Smooth muscle cell (in vitro differentiated cells): Measurements from ENCODE around the gene HLF. TPM values are rescaled to one million over a fixed set of nuclear protein-coding genes. Genes with fewer than 3 reads are reported as not detected.

Experiments used
- DNase-seq: peaks from one replicate; lab custom pipeline; 2025; ENCODE audit not compliant: unreplicated experiment; lab: John Stamatoyannopoulos, UW
- H2AFZ ChIP-seq: fragments of 200-600 bp; sonication (generic); 2 replicates; pipeline ENCODE4 v1.6.0; 2016; ENCODE audit warnings: antibody characterized with exemption, low read depth, mild to moderate bottlenecking
- H3F3A ChIP-seq: fragments of 200-600 bp; sonication (generic); 2 replicates; pipeline ENCODE4 v1.6.0; 2017; ENCODE audit warnings: antibody characterized with exemption, low read depth
- H3K27ac ChIP-seq: fragments of 200-600 bp; sonication (generic); 2 replicates; pipeline ENCODE4 v1.5.1; 2016; ENCODE audit warnings: low read depth, mild to moderate bottlenecking
- H3K27me3 ChIP-seq: fragments of 200-600 bp; sonication (generic); 2 replicates; pipeline ENCODE4 v1.6.1; 2016; ENCODE audit warnings: low read depth, mild to moderate bottlenecking
- H3K36me3 ChIP-seq: fragments of 200-600 bp; sonication (generic); 2 replicates; pipeline ENCODE4 v1.5.1; 2016; ENCODE audit warnings: low read depth
- H3K4me1 ChIP-seq: fragments of 200-600 bp; sonication (generic); 2 replicates; pipeline ENCODE4 v1.5.1; 2016; ENCODE audit warnings: low read depth
- H3K4me2 ChIP-seq: fragments of 200-600 bp; sonication (generic); 2 replicates; pipeline ENCODE4 v1.6.0; 2016; ENCODE audit warnings: mild to moderate bottlenecking
- H3K4me3 ChIP-seq: fragments of 200-600 bp; sonication (generic); 2 replicates; pipeline ENCODE4 v1.5.1; 2016; ENCODE audit warnings: mild to moderate bottlenecking
- H3K79me2 ChIP-seq: fragments of 200-600 bp; sonication (generic); 2 replicates; pipeline ENCODE4 v1.6.0; 2016; ENCODE audit warnings: low read depth, mild to moderate bottlenecking
- H3K9ac ChIP-seq: fragments of 200-600 bp; sonication (generic); 2 replicates; pipeline ENCODE4 v1.6.0; 2016; ENCODE audit warnings: low read depth
- H3K9me3 ChIP-seq: fragments of 200-600 bp; sonication (generic); replicated peaks from 2 replicates; pipeline ENCODE4 v1.5.1; 2016; ENCODE audit warnings: low read depth
- H4K20me1 ChIP-seq: fragments of 200-600 bp; sonication (generic); 2 replicates; pipeline ENCODE4 v1.6.0; 2016; ENCODE audit warnings: low read depth
- CTCF ChIP-seq: fragments of 200-600 bp; sonication (generic); IDR thresholded peaks from 2 replicates; pipeline ENCODE4 v1.5.1; 2017; ENCODE audit warnings: borderline replicate concordance, mild to moderate bottlenecking, antibody characterized with exemption; ENCODE audit not compliant: insufficient read depth, poor library complexity, severe bottlenecking
- WGBS: methylation state at CpG from one replicate; pipeline ENCODE4 v1.1.7; 2016; ENCODE audit warnings: low lambda C conversion rate; 5-methylcytosine and 5-hydroxymethylcytosine counted together
- polyA plus RNA-seq: library from polyadenylated mRNA; unstranded; fragments of >200 nt; fragmentation: Nextera tagmentation; extraction: Ambion mirVana; gene quantifications from 2 replicates; pipeline ENCODE4 v1.2.1, GENCODE V29; 2016
- total RNA-seq: library from RNA; depleted of rRNA; stranded (reverse); fragments of >200 nt; gene quantifications from 2 replicates; pipeline ENCODE4 v1.2.3, GENCODE V29; 2014

Gene HLF
- total and polyA plus RNA-seq, 2 experiments from 2014 or later: 0.19 TPM; not detected in 1

- no peak overlapping the region for H3K27ac ChIP-seq
- WGBS: 89% methylated on average over 8 of the region's 8 CpGs
- H3K79me2 ChIP-seq: no peaks in the 10 kb centered on the region
- no peaks in the 10 kb centered on the region for H3K27me3 ChIP-seq
- no peak for DNase-seq
- no peaks in the 10 kb centered on the region for H3K4me1 ChIP-seq
- H3K4me3 ChIP-seq: no peak overlapping the region
- H4K20me1 ChIP-seq: no peaks in the 10 kb centered on the region
- no peak overlapping the region for H2AFZ ChIP-seq
- no peaks in the 10 kb centered on the region for H3F3A ChIP-seq
- no peak overlapping the region for H3K9ac ChIP-seq
- H3K9me3 ChIP-seq: no peaks in the 10 kb centered on the region
- H3K4me2 ChIP-seq: no peak overlapping the region
- no peaks in the 10 kb centered on the region for H3K36me3 ChIP-seq
- no peak for TF ChIP-seq CTCF
Measured at GRCh38 chr17:55314784-55315491, 50.2 kb downstream of the HLF start.

- H2AFZ ChIP-seq: no peak overlapping the region
- H3K4me2 ChIP-seq: no peak overlapping the region
- 81% methylated on average over 2 of the region's 2 CpGs for WGBS
- H3K27me3 ChIP-seq: no peaks in the 10 kb centered on the region
- DNase-seq: no peak
- no peak for TF ChIP-seq CTCF
- no peaks in the 10 kb centered on the region for H4K20me1 ChIP-seq
- H3K4me1 ChIP-seq: no peaks in the 10 kb centered on the region
- H3K4me3 ChIP-seq: no peak overlapping the region
- no peak overlapping the region for H3K27ac ChIP-seq
- no peaks in the 10 kb centered on the region for H3K79me2 ChIP-seq
- H3K9ac ChIP-seq: no peak overlapping the region
- no peaks in the 10 kb centered on the region for H3F3A ChIP-seq
- H3K36me3 ChIP-seq: no peaks in the 10 kb centered on the region
- H3K9me3 ChIP-seq: no peaks in the 10 kb centered on the region
Measured at GRCh38 chr17:55316499-55316898, 51.7 kb downstream of the HLF start.

GRCh38 chr17:55317284-55317683 lies 52.5 kb downstream of the HLF start:
- no peaks in the 10 kb centered on the region for H4K20me1 ChIP-seq
- no peak overlapping the region for H2AFZ ChIP-seq
- no peaks in the 10 kb centered on the region for H3K4me1 ChIP-seq
- 92% methylated on average over 3 of the region's 3 CpGs for WGBS
- H3K36me3 ChIP-seq: no peaks in the 10 kb centered on the region
- H3K27ac ChIP-seq: no peak overlapping the region
- TF ChIP-seq CTCF: no peak
- H3K9ac ChIP-seq: no peak overlapping the region
- no peak overlapping the region for H3K4me2 ChIP-seq
- no peaks in the 10 kb centered on the region for H3F3A ChIP-seq
- no peak overlapping the region for H3K4me3 ChIP-seq
- no peaks in the 10 kb centered on the region for H3K79me2 ChIP-seq
- H3K27me3 ChIP-seq: no peaks in the 10 kb centered on the region
- no peaks in the 10 kb centered on the region for H3K9me3 ChIP-seq
- DNase-seq: no peak

- no peak for DNase-seq
- no peak overlapping the region for H3K27ac ChIP-seq
- 93% methylated on average over 8 of the region's 8 CpGs for WGBS
- no peaks in the 10 kb centered on the region for H4K20me1 ChIP-seq
- no peak overlapping the region for H2AFZ ChIP-seq
- TF ChIP-seq CTCF: no peak
- H3K27me3 ChIP-seq: no peaks in the 10 kb centered on the region
- no peak overlapping the region for H3K9ac ChIP-seq
- no peaks in the 10 kb centered on the region for H3K9me3 ChIP-seq
- H3K4me1 ChIP-seq: no peaks in the 10 kb centered on the region
- no peak overlapping the region for H3K4me3 ChIP-seq
- H3K79me2 ChIP-seq: no peaks in the 10 kb centered on the region
- H3K36me3 ChIP-seq: no peaks in the 10 kb centered on the region
- H3F3A ChIP-seq: no peaks in the 10 kb centered on the region
- no peak overlapping the region for H3K4me2 ChIP-seq
Measured at GRCh38 chr17:55318081-55318480, 53.3 kb downstream of the HLF start.
